AG04449 (cell line): ENCODE measurements around the gene SLC19A2.
"Not testable (repeated sequence)": the region's sequence is repeated elsewhere in the genome, so short reads cannot be mapped to it uniquely, and the experiment has no call there.

Experiments used
- CTCF ChIA-PET: fragments of 350-600 bp; formaldehyde crosslinking; extraction: SDS; loops from one replicate; lab custom pipeline; 2021; ENCODE audit warnings: antibody characterized with exemption; lab: Yijun Ruan, JAX
- POLR2A ChIA-PET: fragments of 400-600, 350-600 bp; formaldehyde crosslinking; extraction: SDS; loops from one replicate; lab custom pipeline; 2020; ENCODE audit warnings: antibody characterized with exemption, inconsistent platforms; lab: Yijun Ruan, JAX
- DNase-seq: peaks from one replicate; pipeline ENCODE4 v3.0.0-alpha.2; 2010; ENCODE audit warnings: low read depth, low spot score
- H3K4me3 ChIP-seq: 2 replicates; pipeline ENCODE4 v1.5.1; 2011; ENCODE audit warnings: low read depth, mild to moderate bottlenecking, control low read depth, low read length
- TF ChIP-seq, protein P1 (sequence below): IDR thresholded peaks from one replicate; pipeline ENCODE4 v1.5.1; 2011; ENCODE audit warnings: mild to moderate bottlenecking, moderate library complexity, low read length, control low read depth, inconsistent platforms; ENCODE audit not compliant: insufficient read depth; ENCODE audit errors: missing control alignments

Gene SLC19A2

DNA sequence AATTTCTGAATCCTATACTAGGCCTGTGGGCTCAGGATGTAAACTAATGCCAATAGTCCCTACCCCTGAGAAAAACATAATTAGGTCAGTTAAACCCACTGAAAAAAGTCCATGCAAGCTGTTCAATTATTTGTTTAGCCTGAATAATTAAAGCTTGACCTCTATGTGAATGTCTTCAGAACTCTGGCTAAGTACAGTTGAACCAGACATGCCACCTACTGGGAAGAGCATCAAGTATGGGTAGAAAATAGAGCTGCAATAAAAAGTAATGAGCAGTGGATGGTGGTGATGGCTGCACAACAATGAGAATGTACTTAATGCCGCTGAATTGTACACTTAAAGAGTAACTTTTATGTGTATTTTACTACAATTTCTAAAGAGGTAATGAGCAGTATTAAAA is 23.6 kb upstream of the SLC19A2 start:
- TF ChIP-seq, protein P1, sequence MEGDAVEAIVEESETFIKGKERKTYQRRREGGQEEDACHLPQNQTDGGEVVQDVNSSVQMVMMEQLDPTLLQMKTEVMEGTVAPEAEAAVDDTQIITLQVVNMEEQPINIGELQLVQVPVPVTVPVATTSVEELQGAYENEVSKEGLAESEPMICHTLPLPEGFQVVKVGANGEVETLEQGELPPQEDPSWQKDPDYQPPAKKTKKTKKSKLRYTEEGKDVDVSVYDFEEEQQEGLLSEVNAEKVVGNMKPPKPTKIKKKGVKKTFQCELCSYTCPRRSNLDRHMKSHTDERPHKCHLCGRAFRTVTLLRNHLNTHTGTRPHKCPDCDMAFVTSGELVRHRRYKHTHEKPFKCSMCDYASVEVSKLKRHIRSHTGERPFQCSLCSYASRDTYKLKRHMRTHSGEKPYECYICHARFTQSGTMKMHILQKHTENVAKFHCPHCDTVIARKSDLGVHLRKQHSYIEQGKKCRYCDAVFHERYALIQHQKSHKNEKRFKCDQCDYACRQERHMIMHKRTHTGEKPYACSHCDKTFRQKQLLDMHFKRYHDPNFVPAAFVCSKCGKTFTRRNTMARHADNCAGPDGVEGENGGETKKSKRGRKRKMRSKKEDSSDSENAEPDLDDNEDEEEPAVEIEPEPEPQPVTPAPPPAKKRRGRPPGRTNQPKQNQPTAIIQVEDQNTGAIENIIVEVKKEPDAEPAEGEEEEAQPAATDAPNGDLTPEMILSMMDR, result no peak
- H3K4me3 ChIP-seq, result no peak overlapping the region
- no peak for DNase-seq
- ChIA-PET POLR2A (no interaction called here), CTCF (no interaction called here)

DNA sequence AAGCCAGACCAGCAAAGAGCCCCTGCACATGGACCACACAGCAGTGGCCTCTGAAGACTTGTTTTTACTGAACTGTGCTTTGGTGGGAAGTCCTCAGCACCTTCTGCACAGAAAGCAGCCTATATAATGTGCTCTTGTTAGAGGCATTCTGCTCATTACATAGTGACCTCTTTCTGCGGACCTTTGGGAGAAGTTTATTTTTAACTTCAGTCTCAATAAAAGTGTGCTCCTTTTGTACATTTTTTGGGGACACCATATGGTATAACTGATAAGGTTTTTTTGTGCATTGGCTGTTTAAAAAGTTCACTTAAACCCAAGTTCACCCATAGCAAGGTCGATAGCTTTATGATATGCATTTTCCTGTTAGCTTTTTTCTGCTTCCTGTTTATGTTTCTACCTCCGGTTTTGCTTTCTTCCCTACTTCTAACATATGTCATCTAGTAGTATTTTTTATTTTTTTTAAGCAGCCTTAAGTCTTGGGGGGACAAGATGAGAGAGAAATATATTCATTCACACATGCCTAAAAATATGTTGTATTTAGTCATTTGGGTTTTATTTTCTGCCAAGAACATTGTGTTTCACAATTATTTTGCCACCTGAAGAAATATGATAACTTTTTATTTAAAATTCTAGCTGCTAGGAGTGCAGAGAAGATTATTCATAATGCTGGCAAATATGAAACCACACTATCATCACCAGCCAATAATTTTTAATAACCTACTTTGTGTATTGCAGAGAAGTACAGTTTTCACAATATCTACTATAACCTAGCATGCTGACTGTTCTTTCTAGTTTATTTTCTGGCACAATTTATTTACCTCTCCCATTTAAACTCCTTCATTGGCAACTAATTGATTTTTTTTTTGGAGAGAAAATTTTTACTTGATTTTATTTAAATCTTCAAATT is 22.9 kb upstream of the SLC19A2 start:
- TF ChIP-seq, protein P1, result no peak
- POLR2A ChIA-PET, result no interaction called here
- H3K4me3 ChIP-seq, result no peak overlapping the region
- CTCF ChIA-PET, result no interaction called here
- no peak for DNase-seq

DNA sequence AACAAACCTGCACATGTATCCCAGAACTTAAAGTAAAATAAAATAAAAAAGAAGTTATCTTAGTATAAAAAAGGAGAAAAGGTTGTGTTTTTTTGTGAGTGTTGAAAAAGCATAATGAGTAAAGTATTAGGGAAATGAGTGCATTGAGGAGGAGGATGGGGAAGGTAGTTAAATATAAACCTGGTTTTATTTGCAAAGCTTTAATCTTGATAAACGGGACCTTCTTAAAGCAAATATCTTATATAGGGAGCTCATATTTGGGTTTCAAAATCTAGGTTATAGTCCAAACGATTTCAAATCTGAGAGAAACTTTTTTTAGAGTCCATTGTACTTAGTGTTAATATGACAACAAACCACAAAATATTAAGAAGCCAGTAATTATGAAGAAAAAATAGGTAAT is 21.7 kb upstream of the SLC19A2 start:
- POLR2A ChIA-PET, result no interaction called here
- no peak overlapping the region for H3K4me3 ChIP-seq
- CTCF ChIA-PET, result interaction anchor here (0.7 kb wide), 1 partner anchor 44 kb away, joined by 3 read pairs; no protein-coding TSS in a partner anchor
- TF ChIP-seq, protein P1, result no peak
- no peak for DNase-seq

DNA sequence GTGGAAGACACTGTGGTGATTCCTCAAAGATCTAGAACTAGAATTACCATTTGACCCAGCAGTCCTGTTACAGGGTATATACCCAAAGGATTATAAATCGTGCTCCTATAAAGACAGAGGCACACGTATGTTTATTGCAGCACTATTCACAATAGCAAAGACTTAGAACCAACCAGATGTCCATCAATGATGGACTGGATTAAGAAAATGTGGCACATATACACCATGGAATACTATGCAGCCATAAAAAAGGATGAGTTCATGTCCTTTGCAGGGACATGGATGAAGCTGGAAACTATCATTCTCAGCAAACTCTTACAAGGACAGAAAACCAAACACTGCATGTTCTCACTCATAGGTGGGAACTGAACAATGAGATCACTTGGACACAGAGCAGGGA is 17.9 kb upstream of the SLC19A2 start:
- CTCF ChIA-PET, result interaction anchor here (1.1 kb wide), 1 partner anchor 42 kb away, joined by 3 read pairs; no protein-coding TSS in a partner anchor
- H3K4me3 ChIP-seq, POLR2A ChIA-PET, DNase-seq: not testable (repeated sequence)

DNA sequence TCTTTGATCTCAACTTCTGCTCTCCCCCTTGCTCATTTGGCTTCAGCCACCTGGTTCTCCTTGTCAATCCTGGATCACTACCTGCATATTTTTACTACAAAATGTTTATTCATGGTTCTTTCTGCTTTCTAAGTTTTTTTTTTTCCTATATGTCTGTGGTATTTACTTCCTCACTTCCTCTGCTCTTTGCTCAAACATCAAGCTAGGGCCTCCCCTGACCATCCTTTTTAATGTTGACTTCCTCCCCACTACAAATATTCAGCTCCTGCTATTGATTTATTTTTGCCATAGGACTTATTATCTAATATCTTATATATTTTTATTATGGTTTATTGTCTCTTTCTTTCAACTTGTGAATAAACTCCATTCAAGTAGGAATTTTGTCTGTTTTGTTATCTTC is 14.1 kb upstream of the SLC19A2 start:
- no peak for DNase-seq
- POLR2A ChIA-PET, result no interaction called here
- H3K4me3 ChIP-seq, result no peak overlapping the region
- CTCF ChIA-PET, result no interaction called here
- TF ChIP-seq, protein P1, result no peak

DNA sequence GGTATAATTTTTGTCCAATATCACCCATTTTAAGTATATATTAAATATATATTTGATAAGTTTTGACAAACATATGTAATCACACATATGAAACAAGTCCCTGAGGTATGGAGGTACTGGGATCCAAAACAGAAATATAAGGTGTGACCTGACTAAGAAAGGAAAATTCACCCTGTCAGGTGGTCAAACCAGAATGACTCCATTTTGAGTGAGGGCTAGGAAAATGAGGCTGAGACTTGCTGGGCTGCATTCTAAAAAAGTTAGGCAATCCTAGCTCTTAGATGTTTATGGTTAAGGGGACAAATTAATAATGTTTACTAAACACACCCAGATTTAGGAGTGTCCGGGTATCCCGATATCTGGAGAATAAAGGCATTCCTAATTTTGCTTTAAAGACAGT is 11.6 kb upstream of the SLC19A2 start:
- H3K4me3 ChIP-seq, result no peak overlapping the region
- TF ChIP-seq, protein P1, result no peak
- POLR2A ChIA-PET, result no interaction called here
- CTCF ChIA-PET, result no interaction called here
- DNase-seq, result no peak

DNA sequence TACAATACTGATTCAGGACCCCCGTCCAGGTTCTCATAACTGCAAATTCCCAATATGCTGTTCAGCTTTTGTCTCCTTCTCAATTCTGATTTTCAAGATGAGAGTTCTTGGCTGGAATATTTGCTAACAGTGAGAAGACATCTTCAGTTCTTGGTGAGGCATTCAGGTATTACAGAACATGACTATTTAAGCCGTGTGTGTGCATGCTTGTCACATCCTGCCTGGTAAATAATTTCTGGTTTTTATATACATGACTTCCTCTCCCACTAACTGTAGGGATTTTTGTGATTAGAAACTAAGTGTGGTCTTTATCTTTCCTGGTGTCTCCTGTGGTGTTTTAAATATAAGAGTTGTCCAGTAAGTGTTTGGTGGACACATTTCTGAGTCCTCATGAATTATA is 10.2 kb upstream of the SLC19A2 start:
- TF ChIP-seq, protein P1, result no peak
- DNase-seq, result no peak
- POLR2A ChIA-PET, result no interaction called here
- H3K4me3 ChIP-seq, result no peak overlapping the region
- CTCF ChIA-PET, result no interaction called here
